Stimulated activated naive CD4-positive, alpha-beta T cell treated with Interleukin-2 at 50 U/mL for 16 hours (primary cell): ENCODE results near the gene TICAM2.

ENCODE experiments used
- DNase-seq: peaks from one replicate; lab custom pipeline; 2025; lab: John Stamatoyannopoulos, UW

The TICAM2 gene

DNA sequence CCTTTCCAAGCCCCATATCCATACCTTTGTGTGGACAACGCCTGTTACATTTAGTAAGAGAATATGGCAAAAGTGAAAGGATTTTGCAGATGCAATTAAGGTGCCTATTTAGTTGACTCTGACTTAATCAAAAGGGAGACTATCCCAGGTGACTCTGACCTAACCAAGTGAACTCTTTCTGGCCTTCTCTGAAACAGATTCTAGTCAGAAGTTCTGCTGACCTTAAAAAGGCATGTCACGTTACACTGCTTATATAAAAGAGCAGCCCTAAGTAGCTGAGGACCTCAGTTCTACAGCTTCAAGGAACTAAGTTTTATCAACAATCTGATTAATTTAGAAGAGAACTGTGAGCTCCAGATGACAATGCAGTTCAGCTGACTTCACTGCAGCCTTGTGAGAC lies 5.7 kb upstream of the TICAM2 start:
- no peak for DNase-seq

GRCh38 chr5:115605436-115605835 lies 3.2 kb upstream of the TICAM2 start:
- DNase-seq: no peak

DNA sequence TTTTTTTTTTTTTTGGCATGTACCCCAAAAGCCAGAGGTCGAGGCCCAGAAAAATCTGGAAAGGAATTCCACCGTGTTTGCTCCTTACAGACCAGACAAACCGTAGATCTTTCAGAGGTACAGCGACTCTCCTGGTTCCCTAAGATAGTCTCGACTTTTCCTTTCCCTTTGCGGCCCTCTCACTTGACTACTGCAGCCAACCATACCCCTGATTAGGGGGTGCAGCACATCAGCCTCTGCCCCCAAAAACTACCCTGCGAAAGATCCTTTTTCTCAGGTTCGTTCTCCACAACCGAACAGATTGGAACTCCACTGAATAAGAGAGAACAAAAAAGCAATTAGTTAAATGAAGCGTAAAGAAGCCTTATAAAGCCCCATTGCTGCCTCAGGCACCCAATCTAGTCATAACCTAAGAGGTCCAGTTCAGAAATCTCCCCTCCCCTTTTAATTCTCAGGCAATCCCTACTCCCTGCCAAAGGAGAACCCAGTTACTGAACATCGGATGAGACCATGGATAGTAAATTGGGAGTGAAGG lies 379 bp upstream of the TICAM2 start:
- no peak for DNase-seq

- DNase-seq: no peak
Measured at GRCh38 chr5:115600766-115601165, 1.5 kb downstream of the TICAM2 start.

DNA sequence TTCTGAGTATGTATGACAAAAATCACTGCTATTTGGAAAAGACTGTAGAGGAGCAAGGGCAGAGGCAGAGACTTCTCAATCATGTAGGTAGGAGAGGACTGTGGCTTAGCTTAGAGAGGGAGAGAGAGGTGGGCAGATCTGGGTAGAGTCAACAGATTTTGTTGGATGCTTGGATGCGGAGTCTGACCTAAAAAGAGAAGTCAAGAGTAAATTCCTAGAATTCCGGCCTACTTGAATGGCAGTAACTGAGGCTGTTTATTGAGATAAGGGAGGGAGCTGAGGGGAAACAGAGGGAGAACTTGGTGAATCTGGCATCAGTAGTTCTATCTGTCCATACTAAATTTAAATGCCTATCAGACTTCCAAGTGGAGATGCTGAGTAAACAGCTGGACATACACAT lies 2.4 kb downstream of the TICAM2 start:
- DNase-seq: no peak

DNA sequence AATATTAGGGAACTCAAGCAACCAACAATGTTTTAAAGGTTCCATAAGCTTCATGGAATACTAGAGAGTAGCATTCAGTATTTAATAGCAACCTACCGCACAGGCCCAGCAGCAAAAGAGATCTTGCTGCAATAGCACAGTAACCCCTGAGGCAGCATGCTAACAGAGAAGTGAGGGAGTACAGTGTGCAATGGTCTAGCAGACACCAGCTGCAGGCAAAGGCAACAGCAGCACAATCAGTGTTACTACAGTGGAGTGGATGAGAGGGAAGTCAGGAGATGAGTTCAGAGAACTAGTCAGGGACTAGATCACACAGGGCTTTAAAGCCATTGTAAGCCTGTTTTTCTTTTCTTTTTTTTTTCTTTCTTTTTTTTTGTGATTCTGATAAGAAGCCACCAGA lies 2.8 kb downstream of the TICAM2 start:
- no peak for DNase-seq

DNA sequence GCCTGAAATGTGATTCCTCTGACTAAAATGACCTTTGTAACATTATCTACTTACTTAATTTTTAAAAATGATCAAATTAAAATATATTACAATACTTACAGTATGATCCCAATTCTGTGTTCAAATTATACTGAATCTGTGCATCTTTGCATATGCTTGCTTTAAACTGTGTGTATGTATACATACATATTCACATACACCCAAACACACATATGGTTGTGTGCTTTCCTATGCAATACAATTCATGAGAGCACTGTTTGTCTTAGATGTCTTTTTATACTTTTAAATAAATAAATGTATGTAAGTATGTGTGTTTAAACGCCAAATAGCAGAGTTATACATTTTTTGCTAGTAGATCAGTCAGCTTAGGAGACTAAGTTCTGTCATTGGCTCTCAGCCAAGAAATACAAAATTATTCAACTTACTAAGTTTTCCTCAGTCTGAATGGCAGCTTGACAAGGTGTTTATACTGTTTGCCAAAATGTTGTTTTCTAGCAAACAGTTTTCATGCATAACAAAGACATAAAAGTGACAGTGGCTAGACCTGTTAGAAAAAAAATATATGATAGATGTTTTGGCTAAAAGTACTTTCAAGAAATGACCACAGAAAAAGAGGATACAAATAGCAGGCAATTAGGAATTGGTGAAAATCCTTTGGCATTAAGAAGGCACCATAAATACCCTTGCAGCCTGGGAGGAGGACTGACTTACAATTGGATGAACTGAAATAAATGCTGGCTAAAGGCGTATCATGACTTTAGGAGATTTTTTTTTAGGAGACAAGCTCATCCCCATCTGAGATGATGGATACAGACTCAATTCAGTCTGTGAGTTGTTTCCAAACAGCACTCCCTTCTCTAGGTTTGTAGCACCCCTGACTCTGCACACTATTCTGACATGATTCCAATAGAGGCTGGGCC lies 7.9 kb downstream of the TICAM2 start:
- no peak for DNase-seq

DNA sequence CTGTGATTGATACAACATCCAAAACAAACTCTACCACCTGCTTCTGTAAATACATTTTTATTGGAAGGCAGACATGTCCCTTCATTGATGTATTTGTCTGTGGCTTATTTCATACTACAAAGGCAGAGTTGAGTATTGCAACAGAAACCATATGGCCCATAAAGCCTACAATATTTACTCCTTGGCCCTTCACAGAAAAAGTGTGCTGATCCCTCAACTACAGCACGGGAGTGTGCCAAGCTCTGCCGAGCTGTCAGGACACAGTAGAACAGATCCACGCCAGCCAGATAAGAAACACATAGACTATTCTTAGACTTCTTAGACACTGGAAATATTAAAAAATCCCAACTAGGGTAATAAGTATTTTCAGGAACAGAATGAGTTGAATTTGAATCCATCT lies 13.2 kb downstream of the TICAM2 start:
- DNase-seq: no peak

GRCh38 chr5:115588640-115589039 lies 13.6 kb downstream of the TICAM2 start:
- no peak for DNase-seq

- DNase-seq: no peak
Measured at GRCh38 chr5:115586525-115587146, 15.6 kb downstream of the TICAM2 start.

GRCh38 chr5:115585265-115585664 lies 17.0 kb downstream of the TICAM2 start:
- DNase-seq: no peak

DNA sequence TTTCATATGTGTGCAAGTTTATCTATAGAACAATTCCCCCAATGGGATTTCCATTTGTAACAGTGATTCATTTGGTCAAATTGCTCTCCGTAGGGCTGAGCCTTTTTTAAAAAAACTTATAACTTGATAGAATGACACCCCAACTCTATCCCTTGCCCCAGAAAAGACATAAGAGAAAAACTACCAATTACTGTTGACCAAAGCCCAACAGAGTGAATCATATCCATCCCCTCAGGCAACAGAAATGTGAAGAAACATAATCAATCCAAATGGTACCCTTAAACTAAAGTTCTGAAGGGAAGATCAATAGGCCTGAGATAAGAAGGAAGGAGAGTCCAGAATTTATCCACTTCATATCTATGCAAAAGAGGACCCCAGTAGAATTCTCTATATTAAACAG lies 17.8 kb downstream of the TICAM2 start:
- no peak for DNase-seq

DNA sequence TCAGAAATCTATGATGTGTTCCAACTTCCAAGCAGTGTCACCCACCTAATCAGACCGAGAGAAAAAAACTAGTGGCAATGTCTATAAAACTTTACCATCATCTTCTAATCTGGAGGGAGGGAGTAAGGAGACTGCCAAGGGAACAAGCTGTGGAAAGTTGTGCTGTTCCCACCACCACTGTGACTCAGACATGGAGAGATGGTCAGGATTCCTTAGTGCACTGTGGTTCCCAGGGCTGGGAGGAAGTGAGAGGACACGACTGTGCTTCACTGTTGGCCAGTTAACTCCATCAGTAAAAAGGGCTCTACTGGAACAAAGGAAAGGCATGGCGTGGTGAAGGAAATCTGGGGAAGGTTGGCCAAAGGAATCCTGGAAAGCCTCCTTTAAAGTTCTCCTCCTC lies 18.8 kb downstream of the TICAM2 start:
- no peak for DNase-seq

GRCh38 chr5:115580941-115581340 lies 21.3 kb downstream of the TICAM2 start:
- no peak for DNase-seq

DNA sequence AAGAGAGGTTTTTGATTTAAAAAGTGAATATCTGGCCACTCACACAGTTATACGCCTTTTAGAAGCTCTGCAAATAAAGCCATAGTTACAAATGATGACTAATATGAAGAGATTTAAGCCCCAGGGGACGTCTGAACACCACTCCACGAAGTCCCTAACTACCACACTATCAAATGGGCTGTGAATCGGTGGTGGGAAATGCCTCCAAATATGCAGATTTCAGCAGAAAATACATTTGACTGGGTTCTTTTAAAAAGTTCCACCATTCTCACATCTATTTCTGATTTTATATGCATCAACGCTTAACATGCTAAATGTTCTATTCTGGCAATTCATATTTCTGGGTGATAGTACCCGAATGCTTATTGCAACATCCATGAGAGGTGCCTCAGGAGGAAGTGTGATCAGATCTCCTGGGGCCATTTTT lies 22.5 kb downstream of the TICAM2 start:
- DNase-seq: no peak

DNA sequence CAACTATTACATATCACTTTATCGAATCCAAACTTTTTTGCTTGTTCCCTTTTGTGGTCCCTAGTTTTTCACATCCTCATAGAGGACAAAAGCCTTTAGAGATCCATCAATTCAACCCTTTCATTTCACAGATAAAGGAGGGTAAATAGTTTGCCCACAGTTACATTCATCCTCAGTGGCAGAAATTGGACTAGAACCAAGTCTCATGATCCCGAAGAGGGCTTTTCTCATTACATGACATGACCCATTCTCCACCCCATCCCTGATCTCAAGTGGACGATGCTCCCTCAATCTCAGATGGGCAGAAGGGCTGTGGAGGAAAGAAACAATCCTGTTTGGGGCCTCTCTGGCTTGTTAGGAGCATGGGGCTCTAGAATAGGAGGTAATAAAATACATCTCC lies 23.1 kb downstream of the TICAM2 start:
- DNase-seq: no peak

DNA sequence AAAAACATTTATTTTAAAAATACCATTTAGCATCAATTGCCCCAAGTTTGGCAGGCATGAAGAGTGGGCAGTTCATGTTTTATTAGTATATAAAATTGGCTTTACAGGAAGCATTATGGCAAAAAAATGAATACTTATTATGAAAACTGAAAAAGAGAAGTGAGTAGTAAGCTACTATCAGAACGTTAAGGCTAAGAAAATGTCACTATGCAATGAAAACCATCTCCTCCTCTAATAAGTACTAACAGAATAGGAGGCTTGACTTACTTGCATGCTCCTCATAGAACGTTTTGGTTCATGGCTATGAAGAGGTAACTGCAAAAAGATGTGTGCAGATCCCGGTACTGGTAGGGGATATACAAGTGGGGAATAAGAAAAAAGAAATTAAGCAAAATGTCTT lies 23.6 kb downstream of the TICAM2 start:
- DNase-seq: no peak

DNA sequence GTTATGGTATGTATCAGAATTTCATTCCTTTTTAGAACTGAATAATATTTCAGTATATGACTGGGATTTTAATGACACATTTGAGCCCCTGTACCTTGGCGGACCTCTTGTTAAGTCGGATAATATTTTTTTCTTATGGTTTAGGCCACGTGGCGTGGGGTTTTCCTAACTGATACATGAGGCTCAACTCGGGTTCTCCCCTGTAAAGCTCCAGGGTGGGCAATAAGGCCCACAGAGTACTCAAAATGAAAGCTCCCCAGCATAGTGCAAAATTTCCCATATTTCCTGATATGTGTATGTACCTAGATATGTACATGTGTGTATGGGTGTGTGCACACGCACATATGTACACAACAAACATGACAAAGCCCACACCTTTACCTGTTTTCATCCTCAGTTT lies 24.5 kb downstream of the TICAM2 start:
- DNase-seq: no peak

- DNase-seq: no peak
Measured at GRCh38 chr5:115577329-115577728, 24.9 kb downstream of the TICAM2 start.

GRCh38 chr5:115575167-115576070 lies 26.9 kb downstream of the TICAM2 start:
- DNase-seq: no peak

DNA sequence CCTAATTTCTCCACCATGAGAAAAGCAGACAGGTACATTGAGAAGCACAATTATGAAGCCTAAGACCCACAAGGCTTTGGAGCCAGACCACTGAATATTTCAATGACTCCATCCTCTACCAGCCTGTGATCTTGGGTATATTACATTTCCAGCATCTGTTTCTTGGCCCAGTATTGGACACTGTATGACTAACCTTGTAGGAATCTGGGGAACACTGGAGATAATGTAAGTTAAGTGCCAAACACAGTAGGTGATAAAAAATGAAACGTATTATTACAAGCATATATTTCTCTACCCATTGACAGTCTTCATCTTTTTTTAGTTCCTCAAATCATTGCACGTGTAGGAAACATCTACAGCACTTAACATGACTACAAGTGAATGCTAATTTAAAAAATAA lies 29.1 kb downstream of the TICAM2 start:
- DNase-seq: no peak

GRCh38 chr5:115571441-115571878 lies 30.8 kb downstream of the TICAM2 start:
- no peak for DNase-seq
